ENCODE data around the gene OGDH. TPM values are rescaled to one million over a fixed set of nuclear protein-coding genes. Genes with fewer than 3 reads are reported as not detected.
A peak's percentile ranks its signal among the peaks of the same experiment; 100 is the strongest.

OGDH gene
- polyA plus RNA-seq, 1 donor = 97.4 TPM

DNA sequence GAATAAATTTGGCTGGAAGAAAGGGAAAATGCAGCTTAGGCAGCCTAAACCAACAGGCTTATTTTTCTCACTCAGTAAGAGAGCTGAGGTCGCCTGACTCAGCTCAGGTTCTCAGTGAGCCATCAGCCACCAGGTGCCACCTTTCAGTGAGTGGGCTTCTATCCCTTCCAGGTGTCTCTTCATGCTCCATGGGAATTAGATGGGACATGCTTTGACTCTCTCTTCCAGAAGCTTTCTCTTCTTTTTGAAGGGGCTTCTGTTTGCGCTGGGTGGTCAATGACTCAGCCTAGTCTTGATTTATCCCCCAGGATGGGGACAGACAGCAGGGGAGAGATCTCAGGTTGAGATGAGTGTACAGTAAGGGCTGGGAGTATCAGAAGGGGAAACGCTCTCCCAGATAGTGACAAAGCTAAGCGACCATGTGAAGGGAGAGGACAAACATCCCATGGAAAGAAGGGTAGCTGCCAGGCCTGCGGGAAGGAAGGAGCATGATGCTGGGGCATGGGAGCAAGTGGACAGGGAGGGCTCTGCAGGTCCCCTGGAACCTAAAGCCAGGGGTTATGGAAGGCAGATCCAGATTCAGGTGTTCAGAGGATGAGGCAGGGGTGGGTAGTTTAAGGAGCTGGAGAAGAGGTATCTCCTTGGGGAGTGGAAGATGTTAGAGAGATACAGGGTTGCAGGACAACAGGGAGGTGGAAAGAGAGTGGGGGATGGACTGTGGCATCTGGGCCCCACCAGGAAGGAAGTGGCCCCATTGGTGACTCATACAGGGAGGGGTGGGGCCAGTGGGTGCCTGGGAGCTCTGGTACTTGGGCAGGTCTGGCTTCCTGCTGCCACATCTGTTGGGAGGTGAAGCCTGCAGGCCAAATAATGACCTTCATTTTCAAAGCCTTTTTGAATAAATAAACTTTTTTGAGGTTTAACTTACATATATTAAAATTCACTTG lies 32.5 kb downstream of the OGDH start:
- Histone ChIP-seq H3K36me3 (ENCODE audit: control insufficient read depth, insufficient read depth, low read length) (peaks cover 3% of the 10 kb centered on the region), H3K4me1 (ENCODE audit: control insufficient read depth, insufficient read depth, low read length) (peaks cover 65% of the 10 kb centered on the region), H3K27ac (ENCODE audit: low read length) (peak overlapping the region; percentile 98), H3K9me3 (ENCODE audit: control insufficient read depth, low read depth, low read length) (no peaks in the 10 kb centered on the region), H3K4me3 (ENCODE audit: low read length) (no peak overlapping the region), H3K27me3 (ENCODE audit: control insufficient read depth, insufficient read depth, low read length) (no peaks in the 10 kb centered on the region)
- peak; percentile 89 to 90 for DNase-seq
- no CpG with 5 or more reads among the region's 5 CpGs for WGBS (ENCODE audit: insufficient coverage, low lambda C conversion rate)

GRCh38 chr7:44639671-44640321 lies 33.4 kb downstream of the OGDH start:
- Histone ChIP-seq H3K4me3 (ENCODE audit: low read length) (no peak overlapping the region), H3K4me1 (ENCODE audit: control insufficient read depth, insufficient read depth, low read length) (peaks cover 60% of the 10 kb centered on the region), H3K36me3 (ENCODE audit: control insufficient read depth, insufficient read depth, low read length) (peaks cover 3% of the 10 kb centered on the region), H3K9me3 (ENCODE audit: control insufficient read depth, low read depth, low read length) (no peaks in the 10 kb centered on the region), H3K27me3 (ENCODE audit: control insufficient read depth, insufficient read depth, low read length) (no peaks in the 10 kb centered on the region), H3K27ac (ENCODE audit: low read length) (peak overlapping the region; percentile 98)
- WGBS (ENCODE audit: insufficient coverage, low lambda C conversion rate) = no CpG with 5 or more reads among the region's 8 CpGs
- peak; percentile 77 to 87 for DNase-seq

GRCh38 chr7:44643206-44643605 lies 36.8 kb downstream of the OGDH start:
- Histone ChIP-seq H3K4me3 (ENCODE audit: low read length) (no peak overlapping the region), H3K9me3 (ENCODE audit: control insufficient read depth, low read depth, low read length) (no peaks in the 10 kb centered on the region), H3K36me3 (ENCODE audit: control insufficient read depth, insufficient read depth, low read length) (peaks cover 24% of the 10 kb centered on the region), H3K27me3 (ENCODE audit: control insufficient read depth, insufficient read depth, low read length) (no peaks in the 10 kb centered on the region), H3K27ac (ENCODE audit: low read length) (no peak overlapping the region), H3K4me1 (ENCODE audit: control insufficient read depth, insufficient read depth, low read length) (peaks cover 31% of the 10 kb centered on the region)
- no peak for DNase-seq
- no CpG with 5 or more reads among the region's 1 CpG for WGBS (ENCODE audit: insufficient coverage, low lambda C conversion rate)

- H3K27ac ChIP-seq (ENCODE audit: low read length) = no peak overlapping the region
- peaks cover 40% of the 10 kb centered on the region for H3K36me3 ChIP-seq (ENCODE audit: control insufficient read depth, insufficient read depth, low read length)
- H3K9me3 ChIP-seq (ENCODE audit: control insufficient read depth, low read depth, low read length) = no peaks in the 10 kb centered on the region
- H3K27me3 ChIP-seq (ENCODE audit: control insufficient read depth, insufficient read depth, low read length) = no peaks in the 10 kb centered on the region
- H3K4me1 ChIP-seq (ENCODE audit: control insufficient read depth, insufficient read depth, low read length) = peaks cover 11% of the 10 kb centered on the region
- no peak overlapping the region for H3K4me3 ChIP-seq (ENCODE audit: low read length)
- no peak for DNase-seq
- WGBS (ENCODE audit: insufficient coverage, low lambda C conversion rate) = no CpG with 5 or more reads among the region's 11 CpGs
Measured at GRCh38 chr7:44645254-44645653, 38.8 kb downstream of the OGDH start.

DNA sequence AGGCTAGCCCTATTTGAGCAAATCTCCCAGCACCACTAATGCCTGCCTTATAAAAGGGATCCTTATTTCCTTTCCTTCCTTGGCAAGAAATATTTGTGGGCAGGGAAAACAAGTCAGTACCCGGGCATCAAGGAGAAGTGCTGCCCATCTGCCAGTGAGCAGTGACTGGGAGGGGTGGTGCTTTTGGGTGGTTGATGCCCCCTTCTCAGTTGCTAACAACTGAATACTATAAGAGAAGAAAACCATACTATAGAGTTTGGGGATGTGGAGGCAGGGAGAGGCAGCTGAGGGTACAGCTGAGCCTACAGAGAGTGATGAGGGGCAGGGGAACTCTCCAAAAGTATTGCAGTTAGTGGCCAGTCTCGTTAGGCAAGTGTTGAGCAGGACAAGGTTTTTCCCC lies 39.3 kb downstream of the OGDH start:
- no peak overlapping the region for H3K4me3 ChIP-seq (ENCODE audit: low read length)
- WGBS (ENCODE audit: insufficient coverage, low lambda C conversion rate) = no CpG with 5 or more reads among the region's 2 CpGs
- no peaks in the 10 kb centered on the region for H3K9me3 ChIP-seq (ENCODE audit: control insufficient read depth, low read depth, low read length)
- DNase-seq = no peak
- no peak overlapping the region for H3K27ac ChIP-seq (ENCODE audit: low read length)
- peaks cover 6% of the 10 kb centered on the region for H3K4me1 ChIP-seq (ENCODE audit: control insufficient read depth, insufficient read depth, low read length)
- peaks cover 45% of the 10 kb centered on the region for H3K36me3 ChIP-seq (ENCODE audit: control insufficient read depth, insufficient read depth, low read length)
- no peaks in the 10 kb centered on the region for H3K27me3 ChIP-seq (ENCODE audit: control insufficient read depth, insufficient read depth, low read length)

DNA sequence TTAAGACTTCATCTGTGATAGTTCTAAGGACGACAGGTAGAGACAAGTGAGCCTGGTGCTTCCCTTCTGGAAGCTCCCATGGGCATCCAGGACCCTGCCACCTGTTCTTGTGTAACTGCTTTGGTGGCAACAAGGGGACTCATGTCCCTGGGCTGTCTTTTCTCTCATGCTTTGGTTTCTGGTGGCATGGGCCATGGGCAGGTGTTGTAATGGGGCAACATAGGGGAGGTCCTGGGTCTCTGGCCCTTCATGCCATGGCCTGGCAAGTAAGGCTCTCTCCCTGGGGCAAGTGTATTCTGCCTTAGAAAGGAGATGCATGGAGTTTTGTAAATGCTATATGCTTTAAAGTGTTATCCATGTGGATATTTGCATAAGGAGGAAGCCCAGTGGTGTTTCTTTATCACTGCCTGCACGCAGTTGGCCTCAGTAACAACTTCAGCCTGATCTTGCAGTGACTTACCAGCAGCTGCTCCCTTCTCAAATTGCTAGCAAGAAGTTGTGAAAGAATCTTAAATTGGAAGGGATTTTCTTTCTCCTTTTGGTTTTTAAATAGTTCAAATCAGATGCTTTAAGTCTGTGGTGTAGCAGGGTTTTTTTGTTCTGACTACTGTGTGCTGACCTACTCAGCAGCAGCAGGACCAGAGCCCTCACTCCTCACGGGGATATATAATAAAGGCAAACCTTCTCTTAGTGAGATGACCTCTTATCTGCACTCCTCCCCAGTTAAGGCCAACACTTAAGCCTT lies 39.9 kb downstream of the OGDH start:
- Histone ChIP-seq H3K4me1 (ENCODE audit: control insufficient read depth, insufficient read depth, low read length) (peaks cover 6% of the 10 kb centered on the region), H3K4me3 (ENCODE audit: low read length) (no peak overlapping the region), H3K9me3 (ENCODE audit: control insufficient read depth, low read depth, low read length) (no peaks in the 10 kb centered on the region), H3K27ac (ENCODE audit: low read length) (peak overlapping the region; percentile 6), H3K27me3 (ENCODE audit: control insufficient read depth, insufficient read depth, low read length) (no peaks in the 10 kb centered on the region), H3K36me3 (ENCODE audit: control insufficient read depth, insufficient read depth, low read length) (peaks cover 51% of the 10 kb centered on the region)
- DNase-seq = no peak
- no CpG with 5 or more reads among the region's 3 CpGs for whole genome bisulfite sequencing (ENCODE audit: insufficient coverage, low lambda C conversion rate)

DNA sequence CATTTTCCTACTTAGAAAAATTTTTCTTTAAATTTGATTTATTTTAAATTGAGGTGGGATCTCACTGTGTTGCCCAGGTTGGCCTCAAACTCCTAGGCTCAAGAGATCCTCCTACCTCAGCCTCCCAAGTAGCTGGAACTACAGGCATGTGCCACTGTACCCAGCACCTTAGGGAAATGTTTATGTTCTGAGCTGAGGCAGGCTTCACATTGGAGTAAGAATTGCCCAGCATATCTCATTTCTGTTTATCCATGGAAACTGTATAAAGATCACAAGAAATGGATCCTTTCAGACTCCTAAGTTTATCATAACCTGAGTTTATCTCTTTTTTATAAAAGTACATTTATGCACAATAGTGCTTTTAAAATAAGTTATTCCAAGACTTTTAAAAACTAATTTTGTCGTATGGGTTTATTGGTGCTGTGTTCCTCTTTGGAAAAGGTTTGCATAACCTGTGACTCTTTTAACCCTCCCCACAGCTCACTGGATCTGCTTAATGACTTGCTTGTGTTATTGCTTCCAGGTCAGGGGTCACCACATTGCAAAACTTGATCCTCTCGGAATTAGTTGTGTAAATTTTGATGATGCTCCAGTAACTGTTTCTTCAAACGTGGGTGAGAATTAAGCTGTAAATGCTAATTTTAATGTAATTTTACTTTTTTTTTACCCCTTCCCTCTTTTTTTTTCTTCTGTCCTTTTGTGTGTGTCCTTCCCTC lies 40.7 kb downstream of the OGDH start:
- peaks cover 6% of the 10 kb centered on the region for H3K4me1 ChIP-seq (ENCODE audit: control insufficient read depth, insufficient read depth, low read length)
- no peak for DNase-seq
- no peaks in the 10 kb centered on the region for H3K27me3 ChIP-seq (ENCODE audit: control insufficient read depth, insufficient read depth, low read length)
- peak overlapping the region; percentile 6 for H3K27ac ChIP-seq (ENCODE audit: low read length)
- WGBS (ENCODE audit: insufficient coverage, low lambda C conversion rate) = no CpG with 5 or more reads among the region's 3 CpGs
- peaks cover 52% of the 10 kb centered on the region for H3K36me3 ChIP-seq (ENCODE audit: control insufficient read depth, insufficient read depth, low read length)
- H3K4me3 ChIP-seq (ENCODE audit: low read length) = no peak overlapping the region
- H3K9me3 ChIP-seq (ENCODE audit: control insufficient read depth, low read depth, low read length) = no peaks in the 10 kb centered on the region

DNA sequence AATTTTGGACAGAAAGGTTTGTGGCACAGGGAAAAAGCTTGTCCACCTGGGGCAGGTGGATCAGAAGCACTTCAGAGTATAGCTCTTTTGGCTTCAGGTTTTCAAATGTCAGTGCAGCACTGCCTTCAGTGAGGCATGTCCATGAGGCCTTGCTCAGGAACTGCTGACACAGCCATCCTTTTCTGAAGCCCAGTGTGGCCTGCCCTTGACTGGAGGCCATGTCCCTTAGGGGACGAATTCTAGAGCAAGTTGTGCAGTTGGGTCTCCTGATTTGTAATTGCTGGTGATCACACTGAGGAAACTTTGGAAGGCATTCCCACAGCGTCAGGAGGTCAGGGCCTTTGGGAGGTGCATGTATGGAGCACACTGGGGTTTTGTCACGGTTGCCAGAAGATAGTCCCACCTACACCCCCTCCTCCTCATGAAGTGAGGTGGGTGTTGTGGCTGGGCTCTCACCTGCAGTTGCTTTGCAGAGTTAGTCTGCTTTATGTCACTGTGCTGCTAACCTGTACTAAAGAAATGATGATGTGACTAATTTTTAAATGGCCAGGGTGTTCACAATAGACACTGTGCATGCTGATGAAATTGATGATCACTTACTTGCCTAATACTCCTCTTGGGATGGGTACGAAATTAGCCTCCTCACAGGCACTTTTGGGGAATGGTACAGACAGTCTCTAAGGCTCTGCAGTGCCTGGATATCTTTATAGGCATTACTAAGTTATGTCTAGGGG lies 41.7 kb downstream of the OGDH start:
- WGBS (ENCODE audit: insufficient coverage, low lambda C conversion rate) = no CpG with 5 or more reads among the region's 4 CpGs
- peaks cover 58% of the 10 kb centered on the region for H3K36me3 ChIP-seq (ENCODE audit: control insufficient read depth, insufficient read depth, low read length)

DNA sequence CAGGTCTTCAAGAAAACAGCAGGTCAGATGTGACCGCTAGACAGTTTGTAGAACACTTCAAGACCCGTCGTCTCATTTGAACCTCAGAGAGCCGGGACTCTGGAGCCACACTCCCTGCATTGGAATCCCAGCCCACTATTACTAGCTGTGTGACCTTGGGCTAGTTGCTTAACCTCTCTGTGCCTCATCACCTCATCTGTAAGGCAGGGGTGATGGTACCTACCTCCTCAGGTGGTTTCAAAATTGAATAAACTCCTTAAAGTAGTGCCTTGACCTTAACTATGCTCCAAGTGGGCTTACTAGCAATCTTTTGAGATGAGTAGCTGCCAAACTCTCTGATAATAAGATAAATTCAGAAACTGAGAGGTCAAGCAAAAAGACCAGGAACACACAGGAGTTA lies 43.8 kb downstream of the OGDH start:
- no peak for DNase-seq
- Histone ChIP-seq H3K4me1 (ENCODE audit: control insufficient read depth, insufficient read depth, low read length) (no peaks in the 10 kb centered on the region), H3K27me3 (ENCODE audit: control insufficient read depth, insufficient read depth, low read length) (no peaks in the 10 kb centered on the region), H3K4me3 (ENCODE audit: low read length) (no peak overlapping the region), H3K9me3 (ENCODE audit: control insufficient read depth, low read depth, low read length) (no peaks in the 10 kb centered on the region), H3K27ac (ENCODE audit: low read length) (no peak overlapping the region), H3K36me3 (ENCODE audit: control insufficient read depth, insufficient read depth, low read length) (peaks cover 69% of the 10 kb centered on the region)
- WGBS (ENCODE audit: insufficient coverage, low lambda C conversion rate) = no CpG with 5 or more reads among the region's 4 CpGs

More for the DNA sequence above, 41.7 kb downstream of the OGDH start:
- no peaks in the 10 kb centered on the region for H3K27me3 ChIP-seq (ENCODE audit: control insufficient read depth, insufficient read depth, low read length)
- DNase-seq = no peak
- no peaks in the 10 kb centered on the region for H3K9me3 ChIP-seq (ENCODE audit: control insufficient read depth, low read depth, low read length)
- H3K27ac ChIP-seq (ENCODE audit: low read length) = no peak overlapping the region
- H3K4me1 ChIP-seq (ENCODE audit: control insufficient read depth, insufficient read depth, low read length) = peaks cover 6% of the 10 kb centered on the region
- no peak overlapping the region for H3K4me3 ChIP-seq (ENCODE audit: low read length)
